A673 (cell line): ENCODE data around the gene CPPED1.

ENCODE experiments used
- EZH2 ChIP-seq: fragments of 200-600 bp; sonication (generic); IDR thresholded peaks from 2 replicates; pipeline ENCODE4 v1.6.1; 2017; ENCODE audit warnings: borderline replicate concordance, low read depth, mild to moderate bottlenecking, mixed read lengths, antibody characterized with exemption, low read length; ENCODE audit not compliant: poor library complexity, severe bottlenecking
- TF ChIP-seq, protein P1 (sequence below): fragments of 300-800, 200-600 bp; sonication (generic); conservative IDR thresholded peaks from 2 replicates; pipeline ENCODE4 v1.5.1; 2017; ENCODE audit warnings: low read depth, mild to moderate bottlenecking, antibody characterized with exemption, low read length, moderate library complexity, mixed read lengths

DNA sequence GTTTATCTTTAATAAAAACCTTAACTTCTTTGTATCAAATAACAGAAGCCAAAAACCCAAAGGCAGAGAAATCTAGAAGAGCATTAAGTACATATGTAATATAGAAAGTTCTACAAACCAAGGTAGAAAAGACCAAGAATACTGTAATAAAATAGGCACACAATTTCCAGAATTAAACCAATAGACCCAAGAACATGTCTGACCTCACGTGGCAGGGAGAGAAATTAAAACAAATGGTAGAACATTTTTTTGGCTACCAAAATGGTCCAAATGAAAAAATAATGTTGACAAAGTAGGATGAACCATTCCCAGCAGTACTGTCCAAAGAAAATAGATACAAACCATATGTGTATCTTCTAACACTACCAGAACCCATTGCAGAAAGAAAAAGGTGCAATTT is 183.5 kb downstream of the CPPED1 start:
- TF ChIP-seq EZH2, result no peak
- TF ChIP-seq, protein P1, sequence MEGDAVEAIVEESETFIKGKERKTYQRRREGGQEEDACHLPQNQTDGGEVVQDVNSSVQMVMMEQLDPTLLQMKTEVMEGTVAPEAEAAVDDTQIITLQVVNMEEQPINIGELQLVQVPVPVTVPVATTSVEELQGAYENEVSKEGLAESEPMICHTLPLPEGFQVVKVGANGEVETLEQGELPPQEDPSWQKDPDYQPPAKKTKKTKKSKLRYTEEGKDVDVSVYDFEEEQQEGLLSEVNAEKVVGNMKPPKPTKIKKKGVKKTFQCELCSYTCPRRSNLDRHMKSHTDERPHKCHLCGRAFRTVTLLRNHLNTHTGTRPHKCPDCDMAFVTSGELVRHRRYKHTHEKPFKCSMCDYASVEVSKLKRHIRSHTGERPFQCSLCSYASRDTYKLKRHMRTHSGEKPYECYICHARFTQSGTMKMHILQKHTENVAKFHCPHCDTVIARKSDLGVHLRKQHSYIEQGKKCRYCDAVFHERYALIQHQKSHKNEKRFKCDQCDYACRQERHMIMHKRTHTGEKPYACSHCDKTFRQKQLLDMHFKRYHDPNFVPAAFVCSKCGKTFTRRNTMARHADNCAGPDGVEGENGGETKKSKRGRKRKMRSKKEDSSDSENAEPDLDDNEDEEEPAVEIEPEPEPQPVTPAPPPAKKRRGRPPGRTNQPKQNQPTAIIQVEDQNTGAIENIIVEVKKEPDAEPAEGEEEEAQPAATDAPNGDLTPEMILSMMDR, result no peak
